Right lobe of liver (tissue), 4 donors: ENCODE data around the gene TAF7.
"Not testable (repeated sequence)": the region's sequence is repeated elsewhere in the genome, so short reads cannot be mapped to it uniquely, and the experiment has no call there.

ENCODE experiments used
- POLR2A ChIP-seq: fragments of 450-650 bp; IDR thresholded peaks from one replicate; pipeline ENCODE4 v1.6.1; 2017; ENCODE audit warnings: antibody characterized with exemption, mild to moderate bottlenecking
- TF ChIP-seq, protein P1 (sequence below), 4 donors: fragments of 200-600 bp in 3 of 4; fragments of 450-650 bp in 1 of 4; IDR thresholded peaks; one replicate each; pipeline versions ENCODE4 v1.5.1 to v1.8.0; 2016 to 2022; ENCODE audit warnings: antibody characterized with exemption in 4 of 4, mild to moderate bottlenecking in 2 of 4
- donor health status: DM: no; HTN: no; CAD: no.
- donor health status: DM: no; HTN: no; CAD: no.
- donor health status: DM: no; HTN: yes; CAD: no.

GRCh38 chr5:141340781-141341354, 20.3 kb upstream of the TAF7 start:
- TF ChIP-seq, protein P1, sequence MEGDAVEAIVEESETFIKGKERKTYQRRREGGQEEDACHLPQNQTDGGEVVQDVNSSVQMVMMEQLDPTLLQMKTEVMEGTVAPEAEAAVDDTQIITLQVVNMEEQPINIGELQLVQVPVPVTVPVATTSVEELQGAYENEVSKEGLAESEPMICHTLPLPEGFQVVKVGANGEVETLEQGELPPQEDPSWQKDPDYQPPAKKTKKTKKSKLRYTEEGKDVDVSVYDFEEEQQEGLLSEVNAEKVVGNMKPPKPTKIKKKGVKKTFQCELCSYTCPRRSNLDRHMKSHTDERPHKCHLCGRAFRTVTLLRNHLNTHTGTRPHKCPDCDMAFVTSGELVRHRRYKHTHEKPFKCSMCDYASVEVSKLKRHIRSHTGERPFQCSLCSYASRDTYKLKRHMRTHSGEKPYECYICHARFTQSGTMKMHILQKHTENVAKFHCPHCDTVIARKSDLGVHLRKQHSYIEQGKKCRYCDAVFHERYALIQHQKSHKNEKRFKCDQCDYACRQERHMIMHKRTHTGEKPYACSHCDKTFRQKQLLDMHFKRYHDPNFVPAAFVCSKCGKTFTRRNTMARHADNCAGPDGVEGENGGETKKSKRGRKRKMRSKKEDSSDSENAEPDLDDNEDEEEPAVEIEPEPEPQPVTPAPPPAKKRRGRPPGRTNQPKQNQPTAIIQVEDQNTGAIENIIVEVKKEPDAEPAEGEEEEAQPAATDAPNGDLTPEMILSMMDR (IDR thresholded peaks at IDR 0.05): not testable (repeated sequence)
- TF ChIP-seq POLR2A: not testable (repeated sequence)
